Superior temporal gyrus (tissue), 1 donor: ENCODE results near the gene EFEMP2.
A peak's percentile ranks its signal among the peaks of the same experiment; 100 is the strongest.

Experiments used
- DNase-seq: peaks from one replicate; pipeline ENCODE4 v3.0.0-alpha.2; 2016; ENCODE audit errors: extremely low spot score

The EFEMP2 gene

GRCh38 chr11:65872586-65873317 is at the start of gene EFEMP2:
TSS of gene EFEMP2 (minus strand) at chr11:65872800. CDS start at chr11:65872354, 446 bp downstream.
- no peak for DNase-seq

GRCh38 chr11:65921876-65922275 is 49.3 kb upstream of the EFEMP2 start:
- no peak for DNase-seq

- no peak for DNase-seq
These were observed 48.5 kb upstream of the EFEMP2 start for GRCh38 chr11:65921033-65921555.

GRCh38 chr11:65920372-65920802 is 47.8 kb upstream of the EFEMP2 start:
- DNase-seq = no peak

GRCh38 chr11:65919573-65920371 is 47.2 kb upstream of the EFEMP2 start:
- no peak for DNase-seq

GRCh38 chr11:65919141-65919572 is 46.6 kb upstream of the EFEMP2 start, which contains the start of gene DRAP1:
TSS of gene DRAP1 (plus strand) at chr11:65919426. CDS start at chr11:65919502, 76 bp downstream.
- DNase-seq = peak; percentile 97

- DNase-seq = no peak
These were observed 45.9 kb upstream of the EFEMP2 start, which contains the start of gene C11orf68 for GRCh38 chr11:65918211-65919140. TSS of gene C11orf68 (minus strand) at chr11:65919062. CDS start at chr11:65919031, 31 bp downstream.

- DNase-seq = no peak
These were observed 45.0 kb upstream of the EFEMP2 start for GRCh38 chr11:65917434-65918210.

GRCh38 chr11:65917077-65917433 is 44.5 kb upstream of the EFEMP2 start:
- DNase-seq = no peak

GRCh38 chr11:65916391-65916790 is 43.8 kb upstream of the EFEMP2 start:
- no peak for DNase-seq

- DNase-seq = no peak
These were observed 43.2 kb upstream of the EFEMP2 start for GRCh38 chr11:65915821-65916251.

GRCh38 chr11:65915101-65915820 is 42.7 kb upstream of the EFEMP2 start:
- DNase-seq = no peak

- DNase-seq = no peak
These were observed 40.2 kb upstream of the EFEMP2 start for GRCh38 chr11:65912845-65913244.

- no peak for DNase-seq
These were observed 39.3 kb upstream of the EFEMP2 start for GRCh38 chr11:65911682-65912568.

GRCh38 chr11:65907878-65908277 is 35.3 kb upstream of the EFEMP2 start:
- no peak for DNase-seq

- no peak for DNase-seq
These were observed 34.0 kb upstream of the EFEMP2 start for GRCh38 chr11:65906602-65907001.

GRCh38 chr11:65903715-65904114 is 31.1 kb upstream of the EFEMP2 start:
- no peak for DNase-seq

- DNase-seq = no peak
These were observed 30.5 kb upstream of the EFEMP2 start for GRCh38 chr11:65903068-65903481.

- no peak for DNase-seq
These were observed 28.2 kb upstream of the EFEMP2 start for GRCh38 chr11:65900899-65901180.
